PC-3 (cell line): ENCODE data around the gene THAP2. TPM values are rescaled to one million over a fixed set of nuclear protein-coding genes. Genes with fewer than 3 reads are reported as not detected.

Experiments used
- ATAC-seq: fragments of 200-7000 bp; cut with Tn5 transposase; 2 replicates; pipeline ENCODE4 v1.9.1; 2020; ENCODE audit warnings: mild to moderate bottlenecking, moderate library complexity
- BruUV-seq: library from RNA; stranded (reverse); fragments of 400-500 nt; replicated peaks from 2 replicates; lab custom pipeline; 2021; lab: Mats Ljungman, UMichigan
- CTCF ChIA-PET: fragments of 300-600 bp; sonication (Branson Sonifier 250); formaldehyde crosslinking; loops from one replicate; lab custom pipeline; 2022; ENCODE audit warnings: antibody characterized with exemption; lab: Charles Lee
- POLR2A ChIA-PET: fragments of 300-600 bp; sonication (Branson Sonifier 250); formaldehyde crosslinking; loops from one replicate; lab custom pipeline; 2022; ENCODE audit warnings: antibody characterized with exemption; ENCODE audit not compliant: unreplicated experiment; lab: Charles Lee
- DNase-seq: peaks from one replicate; pipeline ENCODE4 v3.0.0-alpha.2; 2015
- H2AFZ ChIP-seq: fragments of 300-600 bp; sonication (generic); 2 replicates; pipeline ENCODE4 v1.6.0; 2016; ENCODE audit warnings: antibody characterized with exemption, low read length
- H3F3A ChIP-seq: fragments of 300-600 bp; sonication (generic); one replicate; pipeline ENCODE4 v1.6.0; 2017; ENCODE audit warnings: antibody characterized with exemption, low read length, control low read depth, mild to moderate bottlenecking; ENCODE audit not compliant: unreplicated experiment
- H3K27ac ChIP-seq: fragments of 300-600 bp; sonication (generic); 2 replicates; pipeline ENCODE4 v1.5.1; 2016; ENCODE audit warnings: mild to moderate bottlenecking, low read length
- H3K27me3 ChIP-seq: fragments of 300-600 bp; sonication (generic); 2 replicates; pipeline ENCODE4 v1.6.1; 2016; ENCODE audit warnings: low read length, mixed read lengths
- H3K36me3 ChIP-seq: fragments of 300-600 bp; sonication (generic); 2 replicates; pipeline ENCODE4 v1.6.1; 2016; ENCODE audit warnings: low read depth, mixed run types, low read length, mixed read lengths
- H3K4me1 ChIP-seq: fragments of 300-600 bp; sonication (generic); 2 replicates; pipeline ENCODE4 v1.5.1; 2016; ENCODE audit warnings: low read length; ENCODE audit not compliant: insufficient read depth
- H3K4me2 ChIP-seq: fragments of 300-600 bp; sonication (generic); 2 replicates; pipeline ENCODE4 v1.6.0; 2016; ENCODE audit warnings: low read length
- H3K4me3 ChIP-seq: fragments of 300-600 bp; sonication (generic); 2 replicates; pipeline ENCODE4 v1.5.1; 2016; ENCODE audit warnings: mild to moderate bottlenecking, low read length, mixed read lengths
- H3K79me2 ChIP-seq: fragments of 300-600 bp; sonication (generic); 2 replicates; pipeline ENCODE4 v1.6.1; 2017; ENCODE audit warnings: low read length, mixed read lengths
- H3K9ac ChIP-seq: fragments of 300-600 bp; sonication (generic); 2 replicates; pipeline ENCODE4 v1.6.0; 2016; ENCODE audit warnings: mild to moderate bottlenecking, low read length
- H3K9me2 ChIP-seq: fragments of 300-600 bp; sonication (generic); replicated peaks from 2 replicates; pipeline ENCODE4 v1.6.1; 2016; ENCODE audit warnings: mixed run types, low read length, mixed read lengths
- H3K9me3 ChIP-seq: fragments of 300-600 bp; sonication (generic); 2 replicates; pipeline ENCODE4 v1.6.1; 2016; ENCODE audit warnings: low read length, mixed read lengths
- H4K20me1 ChIP-seq: fragments of 300-600 bp; sonication (generic); 2 replicates; pipeline ENCODE4 v1.6.1; 2016; ENCODE audit warnings: low read length, mixed read lengths
- CTCF ChIP-seq: fragments of 300-600 bp; sonication (generic); conservative IDR thresholded peaks from 2 replicates; pipeline ENCODE4 v1.5.1; 2017; ENCODE audit warnings: antibody characterized with exemption, low read depth, mild to moderate bottlenecking, low read length
- EZH2 ChIP-seq: fragments of 300-600 bp; sonication (generic); IDR thresholded peaks from one replicate; pipeline ENCODE4 v1.6.1; 2017; ENCODE audit warnings: antibody characterized with exemption, mild to moderate bottlenecking, low read length; ENCODE audit not compliant: unreplicated experiment
- EZH2phosphoT487 ChIP-seq: fragments of 300-600 bp; sonication (generic); IDR thresholded peaks from 2 replicates; pipeline ENCODE4 v1.6.1; 2018; ENCODE audit warnings: mild to moderate bottlenecking, antibody characterized with exemption, low read length, borderline replicate concordance
- intact Hi-C: fragments of 100-400 bp; cut with micrococcal nuclease; formaldehyde crosslinking; loops from 2 replicates; pipeline ENCODE4 v1.9.0; 2023
- total RNA-seq: library from RNA; depleted of rRNA; stranded (reverse); fragments of >200 nt; gene quantifications from 2 replicates; pipeline ENCODE4 v1.2.3, GENCODE V29; 2014

Gene THAP2
- total RNA-seq, 1 experiment from 2014 or later: 1.2 TPM

GRCh38 chr12:71662849-71663560, 1.1 kb upstream of the THAP2 start:
- ChIA-PET CTCF (interaction anchor here (0.5 to 1.5 kb wide), 4 partner anchors 21 to 84 kb away, joined by 4 to 6 read pairs (median 4); partner anchors contain the start of gene TMEM19), POLR2A (interaction anchor here (0.5 kb wide), 1 partner anchor 94 kb away, joined by 10 read pairs; no protein-coding TSS in a partner anchor)
- Histone ChIP-seq H3F3A (no peaks in the 10 kb centered on the region), H4K20me1 (peaks cover 18% of the 10 kb centered on the region), H3K9me3 (no peaks in the 10 kb centered on the region), H3K9ac (peak overlapping the region; percentile 95), H3K27me3 (no peaks in the 10 kb centered on the region), H3K79me2 (peaks cover 75% of the 10 kb centered on the region), H3K9me2 (no peaks in the 10 kb centered on the region), H3K36me3 (peaks cover 25% of the 10 kb centered on the region), H3K27ac (peak overlapping the region; percentile 87), H3K4me2 (peak overlapping the region; percentile 97), H3K4me1 (peaks cover 18% of the 10 kb centered on the region), H3K4me3 (peak overlapping the region; percentile 95), H2AFZ (peak overlapping the region; percentile 70)
- ATAC-seq (peak; percentile 13), DNase-seq (peak; percentile 57)
- TF ChIP-seq EZH2 (no peak), CTCF (no peak), EZH2phosphoT487 (no peak)
- TSS peak; percentile 80 for BruUV-seq
- intact Hi-C loops: loop anchor here (2.0 kb wide), 2 partner anchors 24 to 92 kb away; partner anchors contain the start of genes RAB21 and TMEM19

- Histone ChIP-seq H3K9ac (peak overlapping the region; percentile 95), H2AFZ (peak overlapping the region; percentile 94), H3K27me3 (no peaks in the 10 kb centered on the region), H3K4me3 (peak overlapping the region; percentile 95), H3K4me2 (peak overlapping the region; percentile 97), H3K79me2 (peaks cover 62% of the 10 kb centered on the region), H3K9me3 (no peaks in the 10 kb centered on the region), H3K36me3 (peaks cover 12% of the 10 kb centered on the region; the same call in 1 of the 2 replicates), H3K27ac (peak overlapping the region; percentile 87), H3K9me2 (no peaks in the 10 kb centered on the region), H3K4me1 (peaks cover 18% of the 10 kb centered on the region), H3F3A (no peaks in the 10 kb centered on the region), H4K20me1 (peaks cover 18% of the 10 kb centered on the region)
- ATAC-seq (peak; percentile 18), DNase-seq (no peak)
- no peak for TF ChIP-seq EZH2
- TF ChIP-seq EZH2phosphoT487: no peak
- POLR2A ChIA-PET: interaction anchor here (0.6 to 0.8 kb wide), 4 partner anchors 10 to 45 kb away, joined by 3 to 8 read pairs (median 4); no protein-coding TSS in a partner anchor
- CTCF ChIA-PET: interaction anchor here (0.6 to 1.5 kb wide), 2 partner anchors 28 to 82 kb away, joined by 3 to 6 read pairs; no protein-coding TSS in a partner anchor
- intact Hi-C loops: loop anchor here (1.0 kb wide), 1 partner anchor 83 kb away; no protein-coding TSS in a partner anchor
- TSS peak; percentile 71 for BruUV-seq
Observed at GRCh38 chr12:71664411-71665089, 449 bp downstream of the THAP2 start.

GRCh38 chr12:71665090-71665463, 976 bp downstream of the THAP2 start:
- no peak for TF ChIP-seq EZH2phosphoT487
- TF ChIP-seq CTCF: no peak
- TF ChIP-seq EZH2: no peak
- Histone ChIP-seq H3K4me1 (peaks cover 18% of the 10 kb centered on the region), H3K4me3 (peak overlapping the region; percentile 95), H3K4me2 (peak overlapping the region; percentile 97), H3F3A (no peaks in the 10 kb centered on the region), H3K79me2 (peaks cover 57% of the 10 kb centered on the region), H3K9me3 (no peaks in the 10 kb centered on the region), H4K20me1 (peaks cover 18% of the 10 kb centered on the region), H3K36me3 (peaks cover 7% of the 10 kb centered on the region; the same call in 1 of the 2 replicates), H3K27ac (no peak overlapping the region), H3K9ac (peak overlapping the region; percentile 95), H3K27me3 (no peaks in the 10 kb centered on the region), H3K9me2 (no peaks in the 10 kb centered on the region), H2AFZ (peak overlapping the region; percentile 94)
- no TSS peak for BruUV-seq
- ATAC-seq (no peak), DNase-seq (peak; percentile 15)
- POLR2A ChIA-PET: no interaction called here
- intact Hi-C loops: no loop called here
- CTCF ChIA-PET: interaction anchor here (0.6 kb wide), 1 partner anchor 82 kb away, joined by 5 read pairs; no protein-coding TSS in a partner anchor
